NCI-H82 (cell line): ENCODE measurements around the gene KNCN.

ENCODE experiments used
- DNase-seq: peaks from one replicate; lab custom pipeline; 2025; lab: John Stamatoyannopoulos, UW

Gene KNCN

GRCh38 chr1:46497665-46498064 lies 53.8 kb downstream of the KNCN start:
- DNase-seq = no peak

GRCh38 chr1:46497020-46497419 lies 54.4 kb downstream of the KNCN start:
- no peak for DNase-seq

GRCh38 chr1:46496505-46496904 lies 54.9 kb downstream of the KNCN start:
- no peak for DNase-seq

- no peak for DNase-seq
Observed at GRCh38 chr1:46495778-46496177, 55.7 kb downstream of the KNCN start.
